ENCODE results near the gene SLC4A4.

The SLC4A4 gene

GRCh38 chr4:71586087-71586763 lies 247.4 kb downstream of the SLC4A4 start:
- DNase-seq (ENCODE audit: low spot score) = no peak
- no peak for TF ChIP-seq CTCF (IDR thresholded peaks at IDR 0.05; ENCODE audit: borderline replicate concordance, control extremely low read depth, extremely low read depth, insufficient read depth, missing control alignments)
- in situ Hi-C loops (cut with MboI; ENCODE audit: low sequenced_read_pairs, unreplicated experiment) = no loop called here

- in situ Hi-C loops (cut with MboI; ENCODE audit: low sequenced_read_pairs, unreplicated experiment) = no loop called here
- TF ChIP-seq CTCF (IDR thresholded peaks at IDR 0.05; ENCODE audit: borderline replicate concordance, control extremely low read depth, extremely low read depth, insufficient read depth, missing control alignments) = no peak
- no peak for DNase-seq (ENCODE audit: low spot score)
Measured at GRCh38 chr4:71587995-71588394, 249.2 kb downstream of the SLC4A4 start.

- no peak for DNase-seq (ENCODE audit: low spot score)
- in situ Hi-C loops (cut with MboI; ENCODE audit: low sequenced_read_pairs, unreplicated experiment) = no loop called here
- no peak for TF ChIP-seq CTCF (IDR thresholded peaks at IDR 0.05; ENCODE audit: borderline replicate concordance, control extremely low read depth, extremely low read depth, insufficient read depth, missing control alignments)
Measured at GRCh38 chr4:71592793-71593192, 254.0 kb downstream of the SLC4A4 start.

- no peak for DNase-seq (ENCODE audit: low spot score)
- in situ Hi-C loops (cut with MboI; ENCODE audit: low sequenced_read_pairs, unreplicated experiment) = no loop called here
- TF ChIP-seq CTCF (IDR thresholded peaks at IDR 0.05; ENCODE audit: borderline replicate concordance, control extremely low read depth, extremely low read depth, insufficient read depth, missing control alignments) = no peak
Measured at GRCh38 chr4:71593311-71593710, 254.5 kb downstream of the SLC4A4 start.

- no peak for TF ChIP-seq CTCF (IDR thresholded peaks at IDR 0.05; ENCODE audit: borderline replicate concordance, control extremely low read depth, extremely low read depth, insufficient read depth, missing control alignments)
- in situ Hi-C loops (cut with MboI; ENCODE audit: low sequenced_read_pairs, unreplicated experiment) = no loop called here
- no peak for DNase-seq (ENCODE audit: low spot score)
Measured at GRCh38 chr4:71595576-71596108, 256.8 kb downstream of the SLC4A4 start.

- in situ Hi-C loops (cut with MboI; ENCODE audit: low sequenced_read_pairs, unreplicated experiment) = no loop called here
- DNase-seq (ENCODE audit: low spot score) = no peak
Measured at GRCh38 chr4:71599578-71599977, 260.8 kb downstream of the SLC4A4 start.

More at GRCh38 chr4:71599578-71599977, 260.8 kb downstream of the SLC4A4 start:
- no peak for TF ChIP-seq CTCF (IDR thresholded peaks at IDR 0.05; ENCODE audit: borderline replicate concordance, control extremely low read depth, extremely low read depth, insufficient read depth, missing control alignments)

Data from GM13976 (cell line).